ENCODE results near the gene PRELID3B. TPM values are rescaled to one million over a fixed set of nuclear protein-coding genes. Genes with fewer than 3 reads are reported as not detected.

Gene PRELID3B
- total and polyA plus RNA-seq, 8 donors: 49.6 to 63.1 (median 55.3) TPM

GRCh38 chr20:59033093-59033492 lies 9.5 kb downstream of the PRELID3B start:
- peaks cover 34 to 45% of the 10 kb centered on the region in 2 donors for H3K4me1 ChIP-seq
- H3K4me3 ChIP-seq: peak overlapping the region; percentile 74 to 88
- no peaks in the 10 kb centered on the region for H3K27me3 ChIP-seq
- ATAC-seq (no peak), DNase-seq (no peak)
- TF ChIP-seq CTCF (IDR thresholded peaks at IDR 0.05): no peak
- intact Hi-C loops (cut with DNase I): no loop called here
- H3K36me3 ChIP-seq: peaks cover 5 to 66% of the 10 kb centered on the region in 2 donors
- peak overlapping the region; percentile 89 to 94 for H3K27ac ChIP-seq
- no peaks in the 10 kb centered on the region for H3K9me3 ChIP-seq

GRCh38 chr20:59032713-59033059 lies 9.9 kb downstream of the PRELID3B start:
- ATAC-seq (peak; percentile 7), DNase-seq (no peak)
- intact Hi-C loops (cut with DNase I): no loop called here
- Histone ChIP-seq H3K4me3 (peak overlapping the region; percentile 74 to 88), H3K36me3 (peaks cover 5 to 66% of the 10 kb centered on the region in 2 donors), H3K27me3 (no peaks in the 10 kb centered on the region), H3K4me1 (peaks cover 34 to 50% of the 10 kb centered on the region in 2 donors), H3K9me3 (no peaks in the 10 kb centered on the region), H3K27ac (peak overlapping the region; percentile 89 to 94)
- TF ChIP-seq CTCF (IDR thresholded peaks at IDR 0.05): no peak

GRCh38 chr20:59032023-59032712 lies 10.4 kb downstream of the PRELID3B start, which contains the start of gene ATP5F1E:
TSS of gene ATP5F1E (minus strand) at chr20:59032335. CDS start at chr20:59032251, 84 bp downstream.
- peak; percentile 99 for ATAC-seq
- peak; percentile 91 to 98 (median 96) for DNase-seq
- Histone ChIP-seq H3K36me3 (peaks cover 3 to 66% of the 10 kb centered on the region in 2 donors), H3K27ac (peak within 1 kb of the TSS; percentile 89 to 94), H3K27me3 (no peaks in the 10 kb centered on the region), H3K9me3 (no peaks in the 10 kb centered on the region), H3K4me1 (peaks cover 34 to 55% of the 10 kb centered on the region in 2 donors), H3K4me3 (peak within 1 kb of the TSS; percentile 74 to 88)
- intact Hi-C loops (cut with DNase I): no loop called here
- no peak for TF ChIP-seq CTCF (IDR thresholded peaks at IDR 0.05)

GRCh38 chr20:59031564-59032022 lies 11.0 kb downstream of the PRELID3B start:
- no peaks in the 10 kb centered on the region for H3K27me3 ChIP-seq
- H3K9me3 ChIP-seq: no peaks in the 10 kb centered on the region
- peaks cover 34 to 60% of the 10 kb centered on the region in 2 donors for H3K4me1 ChIP-seq
- DNase-seq (no peak), ATAC-seq (peak; percentile 17)
- peak overlapping the region; percentile 89 to 94 for H3K27ac ChIP-seq
- peaks cover 0 to 66% of the 10 kb centered on the region in 2 donors for H3K36me3 ChIP-seq
- intact Hi-C loops (cut with DNase I): no loop called here
- H3K4me3 ChIP-seq: peak overlapping the region; percentile 74 to 88
- TF ChIP-seq CTCF (IDR thresholded peaks at IDR 0.05): no peak

- H3K36me3 ChIP-seq: peaks cover 0 to 66% of the 10 kb centered on the region in 2 donors
- H3K4me1 ChIP-seq: peaks cover 34 to 66% of the 10 kb centered on the region in 2 donors
- peak overlapping the region; percentile 74 to 88 for H3K4me3 ChIP-seq
- H3K9me3 ChIP-seq: no peaks in the 10 kb centered on the region
- DNase-seq (no peak), ATAC-seq (no peak)
- H3K27me3 ChIP-seq: no peaks in the 10 kb centered on the region
- no peak for TF ChIP-seq CTCF (IDR thresholded peaks at IDR 0.05)
- peak overlapping the region in 1 of 2 donors; percentile 94 for H3K27ac ChIP-seq
- intact Hi-C loops (cut with DNase I): no loop called here
Observed at GRCh38 chr20:59030911-59031563, 11.5 kb downstream of the PRELID3B start.
